ENCODE data around the gene HMGB2. TPM values are rescaled to one million over a fixed set of nuclear protein-coding genes. Genes with fewer than 3 reads are reported as not detected.
A peak's percentile ranks its signal among the peaks of the same experiment; 100 is the strongest.

Gene HMGB2
- total RNA-seq, 4 donors from 2014 or later, result 27.3 to 83.6 (median 65.3) TPM

DNA sequence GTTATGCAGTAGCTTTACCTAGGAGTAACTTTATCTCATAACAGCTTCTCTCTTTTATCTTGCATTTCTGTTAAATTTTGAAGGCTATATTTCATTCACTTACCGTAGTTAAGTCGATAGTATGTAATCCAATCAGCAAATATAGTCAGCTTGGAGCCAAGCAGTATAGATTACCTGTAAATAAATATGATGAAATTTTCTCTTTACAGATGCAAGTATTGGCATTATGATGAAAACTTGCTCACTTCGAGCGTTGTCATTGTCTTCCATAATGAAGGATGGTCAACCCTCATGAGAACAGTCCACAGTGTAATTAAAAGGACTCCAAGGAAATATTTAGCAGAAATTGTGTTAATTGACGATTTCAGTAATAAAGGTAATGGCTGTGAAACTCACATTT lies 42.3 kb downstream of the HMGB2 start:
- TF ChIP-seq, protein P1, sequence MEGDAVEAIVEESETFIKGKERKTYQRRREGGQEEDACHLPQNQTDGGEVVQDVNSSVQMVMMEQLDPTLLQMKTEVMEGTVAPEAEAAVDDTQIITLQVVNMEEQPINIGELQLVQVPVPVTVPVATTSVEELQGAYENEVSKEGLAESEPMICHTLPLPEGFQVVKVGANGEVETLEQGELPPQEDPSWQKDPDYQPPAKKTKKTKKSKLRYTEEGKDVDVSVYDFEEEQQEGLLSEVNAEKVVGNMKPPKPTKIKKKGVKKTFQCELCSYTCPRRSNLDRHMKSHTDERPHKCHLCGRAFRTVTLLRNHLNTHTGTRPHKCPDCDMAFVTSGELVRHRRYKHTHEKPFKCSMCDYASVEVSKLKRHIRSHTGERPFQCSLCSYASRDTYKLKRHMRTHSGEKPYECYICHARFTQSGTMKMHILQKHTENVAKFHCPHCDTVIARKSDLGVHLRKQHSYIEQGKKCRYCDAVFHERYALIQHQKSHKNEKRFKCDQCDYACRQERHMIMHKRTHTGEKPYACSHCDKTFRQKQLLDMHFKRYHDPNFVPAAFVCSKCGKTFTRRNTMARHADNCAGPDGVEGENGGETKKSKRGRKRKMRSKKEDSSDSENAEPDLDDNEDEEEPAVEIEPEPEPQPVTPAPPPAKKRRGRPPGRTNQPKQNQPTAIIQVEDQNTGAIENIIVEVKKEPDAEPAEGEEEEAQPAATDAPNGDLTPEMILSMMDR (IDR thresholded peaks at IDR 0.05), result no peak
- TF ChIP-seq POLR2A (IDR thresholded peaks at IDR 0.05), result no peak
- Histone ChIP-seq H3K9me3 (peaks cover 0 to 8% (median 0%) of the 10 kb centered on the region in 3 donors), H3K4me1 (no peaks in the 10 kb centered on the region), H3K4me3 (no peak overlapping the region), H3K27ac (no peak overlapping the region), H3K27me3 (no peaks in the 10 kb centered on the region), H3K36me3 (peaks cover 0 to 22% (median 0%) of the 10 kb centered on the region in 3 donors)
- intact Hi-C loops (cut with DNase I), result no loop called here
- DNase-seq, result no peak
- WGBS, 2 donors, result 95 to 96% methylated on average over 5 of the region's 5 CpGs

DNA sequence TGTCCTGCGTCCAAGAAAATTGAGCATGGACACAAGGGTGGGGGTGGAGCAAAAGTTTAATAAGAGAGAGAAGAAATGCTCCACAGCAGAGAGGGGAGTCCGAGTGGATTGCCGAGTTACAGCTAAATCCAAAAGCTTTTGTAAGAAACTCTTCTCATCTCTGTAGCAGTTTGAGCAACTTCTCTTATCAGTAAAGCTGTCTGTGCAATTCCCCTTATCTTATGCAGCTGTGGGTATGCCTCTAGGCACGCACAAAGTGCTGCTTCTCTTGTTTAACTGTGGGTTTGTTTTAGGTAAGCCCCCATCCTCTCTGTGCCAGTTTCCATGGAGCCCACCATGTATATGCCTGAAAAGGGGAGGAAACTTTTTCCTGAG lies 44.8 kb downstream of the HMGB2 start:
- TF ChIP-seq, protein P1 (IDR thresholded peaks at IDR 0.05), result no peak
- no peak for TF ChIP-seq POLR2A (IDR thresholded peaks at IDR 0.05)
- Histone ChIP-seq H3K27me3 (no peaks in the 10 kb centered on the region), H3K4me3 (peak overlapping the region in 1 of 4 donors; percentile 12), H3K4me1 (no peaks in the 10 kb centered on the region), H3K27ac (no peak overlapping the region), H3K36me3 (peaks cover 0 to 12% (median 0%) of the 10 kb centered on the region in 3 donors), H3K9me3 (peaks cover 0 to 28% (median 5%) of the 10 kb centered on the region in 3 donors)
- intact Hi-C loops (cut with DNase I), result no loop called here
- DNase-seq, result no peak
- WGBS, 2 donors, result 62 to 63% methylated on average over 3 to 4 of the region's 4 CpGs

DNA sequence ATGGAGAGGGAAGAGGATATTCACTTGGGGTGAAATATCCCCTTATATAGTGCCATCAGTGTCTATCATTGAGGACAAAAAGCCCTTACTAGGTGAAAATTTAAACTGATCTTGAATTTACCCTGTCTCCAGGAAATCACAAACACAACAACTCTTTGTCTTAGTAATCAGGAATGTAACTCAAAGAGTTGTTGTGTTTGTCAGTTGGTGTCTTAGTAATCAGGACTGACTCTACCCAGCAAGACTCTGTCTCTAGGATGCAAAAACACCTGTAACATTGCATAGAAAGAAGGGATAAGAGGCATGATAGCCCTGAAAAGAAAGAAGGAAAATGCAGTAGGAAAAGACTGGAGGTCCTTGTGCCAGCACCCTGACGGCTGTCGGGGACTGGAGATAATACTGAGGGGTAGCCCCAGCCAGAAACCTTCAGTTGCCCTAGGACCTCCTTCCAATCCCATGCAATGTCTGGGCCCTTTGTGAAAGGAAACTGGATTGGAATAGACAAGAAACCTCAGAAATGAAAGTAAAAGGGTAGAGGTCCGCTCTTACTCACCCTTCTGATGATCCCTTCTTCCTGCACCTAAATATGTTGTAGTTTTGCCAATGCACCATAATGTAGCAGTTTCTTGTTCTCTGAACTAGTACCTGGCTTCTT lies 45.3 kb downstream of the HMGB2 start:
- peak overlapping the region in 1 of 4 donors; percentile 12 for H3K4me3 ChIP-seq
- H3K27ac ChIP-seq, result no peak overlapping the region
- H3K36me3 ChIP-seq, result peaks cover 0 to 12% (median 0%) of the 10 kb centered on the region in 3 donors
- H3K27me3 ChIP-seq, result no peaks in the 10 kb centered on the region
- no peaks in the 10 kb centered on the region for H3K4me1 ChIP-seq
- intact Hi-C loops (cut with DNase I), result no loop called here
- 73 to 92% methylated on average over 3 of the region's 3 CpGs for WGBS, 2 donors
- H3K9me3 ChIP-seq, result peaks cover 0 to 28% (median 5%) of the 10 kb centered on the region in 3 donors
- DNase-seq, result no peak
- TF ChIP-seq POLR2A (IDR thresholded peaks at IDR 0.05), result no peak
- TF ChIP-seq, protein P1 (IDR thresholded peaks at IDR 0.05), result no peak

DNA sequence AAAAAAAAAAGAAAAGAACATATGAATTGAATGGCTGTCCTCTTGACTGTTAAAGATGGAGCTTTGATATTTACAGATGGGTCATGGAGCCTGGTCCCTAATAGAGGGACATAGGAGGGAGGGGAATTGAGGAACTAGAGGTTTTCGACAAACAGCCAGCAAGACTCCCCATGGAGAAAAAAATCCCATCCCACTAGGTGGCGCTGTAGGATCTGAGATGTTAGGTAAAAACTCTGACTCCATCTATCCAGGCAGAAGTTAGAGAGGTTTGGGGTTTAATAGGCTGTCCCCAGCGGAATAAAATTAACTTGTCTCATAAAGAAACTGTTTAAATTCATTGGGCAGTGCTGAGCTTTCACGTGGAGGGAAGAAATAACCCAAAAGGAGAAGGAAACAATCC lies 45.9 kb downstream of the HMGB2 start:
- peak; percentile 2 for DNase-seq
- H3K36me3 ChIP-seq, result peaks cover 0 to 7% (median 0%) of the 10 kb centered on the region in 3 donors
- no peaks in the 10 kb centered on the region for H3K27me3 ChIP-seq
- intact Hi-C loops (cut with DNase I), result no loop called here
- no peaks in the 10 kb centered on the region for H3K4me1 ChIP-seq
- no peak for TF ChIP-seq POLR2A (IDR thresholded peaks at IDR 0.05)
- TF ChIP-seq, protein P1 (IDR thresholded peaks at IDR 0.05), result peak in 3 of 6 experiments; percentile 29 to 54 (median 45)
- H3K27ac ChIP-seq, result no peak overlapping the region
- H3K4me3 ChIP-seq, result no peak overlapping the region
- 57 to 61% methylated on average over 4 of the region's 4 CpGs for WGBS, 2 donors
- peaks cover 0 to 30% (median 10%) of the 10 kb centered on the region in 3 donors for H3K9me3 ChIP-seq

DNA sequence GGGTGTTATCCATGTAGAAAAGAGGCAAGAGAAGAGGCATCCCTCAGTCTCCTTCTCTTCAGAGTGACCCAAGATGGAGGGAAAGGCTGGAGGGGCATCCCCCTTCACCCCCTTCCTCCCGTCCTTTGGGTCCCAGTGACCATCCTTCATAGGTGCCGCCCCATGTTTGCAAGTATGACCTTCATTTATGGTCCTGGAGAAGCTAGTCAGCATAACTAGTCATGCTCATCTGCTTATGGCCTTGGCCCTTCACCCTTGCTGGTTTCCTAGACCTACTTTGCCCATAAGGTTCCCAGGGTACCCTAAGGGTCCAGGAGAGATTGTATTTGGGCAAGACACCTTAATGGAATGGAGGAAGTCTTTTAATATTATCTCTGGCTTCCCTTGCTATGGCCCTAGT lies 46.7 kb downstream of the HMGB2 start:
- peaks cover 0 to 33% (median 12%) of the 10 kb centered on the region in 3 donors for H3K9me3 ChIP-seq
- no peak overlapping the region for H3K4me3 ChIP-seq
- intact Hi-C loops (cut with DNase I), result no loop called here
- H3K36me3 ChIP-seq, result peaks cover 0 to 7% (median 0%) of the 10 kb centered on the region in 3 donors
- no peak overlapping the region for H3K27ac ChIP-seq
- no peaks in the 10 kb centered on the region for H3K4me1 ChIP-seq
- TF ChIP-seq, protein P1 (IDR thresholded peaks at IDR 0.05), result no peak
- no peak for TF ChIP-seq POLR2A (IDR thresholded peaks at IDR 0.05)
- WGBS, 2 donors, result 94 to 95% methylated on average over 2 of the region's 2 CpGs
- H3K27me3 ChIP-seq, result no peaks in the 10 kb centered on the region
- DNase-seq, result no peak

Measured in esophagus squamous epithelium (tissue), 5 donors.